SK-N-SH (cell line): Measurements from ENCODE around the gene GRM2. TPM values are rescaled to one million over a fixed set of nuclear protein-coding genes. Genes with fewer than 3 reads are reported as not detected.

Experiments used
- CTCF ChIA-PET: fragments of 300-600, 350-600 bp; formaldehyde crosslinking; extraction: SDS; loops from one replicate; lab custom pipeline; 2021; lab: Yijun Ruan, JAX
- POLR2A ChIA-PET: fragments of 350-600 bp; sonication (Branson Sonifier 250); formaldehyde crosslinking; extraction: SDS; loops from one replicate; lab custom pipeline; 2020; ENCODE audit warnings: antibody characterized with exemption, inconsistent platforms; lab: Yijun Ruan, JAX
- DNase-seq: peaks from one replicate; pipeline ENCODE4 v3.0.0; 2012
- H2AFZ ChIP-seq: fragments of 200-600 bp; sonication (generic); 2 replicates; pipeline ENCODE4 v1.8.1; 2016; ENCODE audit warnings: antibody characterized with exemption, mild to moderate bottlenecking, low read depth
- H3F3A ChIP-seq: fragments of 200-600 bp; sonication (generic); replicated peaks from 2 replicates; pipeline ENCODE3; 2016; ENCODE audit warnings: antibody characterized with exemption, mild to moderate bottlenecking; ENCODE audit not compliant: insufficient read depth
- H3K27ac ChIP-seq, 2 experiments: fragments of 200-500 bp in 1 of 2; fragments of 200-600 bp in 1 of 2; sonication (Bioruptor generic) in 1 of 2; sonication (generic), shearing (Covaris generic) in 1 of 2; 2 replicates each; pipeline versions ENCODE4 v1.5.1 to v1.6.1; 2014 to 2016; ENCODE audit warnings: low read depth in 2 of 2, inconsistent platforms in 1 of 2, low read length in 1 of 2, mild to moderate bottlenecking in 1 of 2, mixed read lengths in 1 of 2
- H3K27me3 ChIP-seq: fragments of 200-600 bp; sonication (generic), shearing (Covaris generic); 2 replicates; pipeline ENCODE4 v1.6.1; 2016; ENCODE audit warnings: mixed run types; ENCODE audit not compliant: insufficient read depth
- H3K36me3 ChIP-seq, 2 experiments: fragments of 200-500 bp in 1 of 2; fragments of 200-600 bp in 1 of 2; sonication (Bioruptor generic) in 1 of 2; sonication (generic) in 1 of 2; replicated peaks in 1 of 2; 2 replicates each; pipeline versions ENCODE3 to v1.5.1; 2014 to 2016; ENCODE audit warnings: low read length in 1 of 2, mild to moderate bottlenecking in 1 of 2; ENCODE audit not compliant: insufficient read depth in 2 of 2, control insufficient read depth in 1 of 2
- H3K4me1 ChIP-seq, 2 experiments: fragments of 200-500 bp in 1 of 2; fragments of 200-600 bp in 1 of 2; sonication (Bioruptor generic) in 1 of 2; sonication (generic), shearing (Covaris generic) in 1 of 2; 2 replicates each; pipeline versions ENCODE4 v1.5.1 to v1.6.1; 2014 to 2016; ENCODE audit warnings: low read depth in 1 of 2, low read length in 1 of 2, mixed run types in 1 of 2; ENCODE audit not compliant: insufficient read depth in 2 of 2, control insufficient read depth in 1 of 2
- H3K4me2 ChIP-seq: fragments of 200-600 bp; sonication (generic), shearing (Covaris generic); 2 replicates; pipeline ENCODE4 v1.6.1; 2017; ENCODE audit warnings: mixed run types
- H3K4me3 ChIP-seq, 2 experiments: fragments of 200-500 bp in 1 of 2; fragments of 200-600 bp in 1 of 2; sonication (Bioruptor generic) in 1 of 2; sonication (generic), shearing (Covaris generic) in 1 of 2; 2 replicates each; pipeline versions ENCODE4 v1.5.1 to v1.8.1; 2014 to 2016; ENCODE audit warnings: low read depth in 2 of 2, inconsistent platforms in 1 of 2, low read length in 1 of 2, mild to moderate bottlenecking in 1 of 2, mixed read lengths in 1 of 2, moderate library complexity in 1 of 2
- H3K79me2 ChIP-seq: fragments of 200-600 bp; sonication (generic); 2 replicates; pipeline ENCODE4 v1.8.1; 2017; ENCODE audit warnings: mild to moderate bottlenecking; ENCODE audit not compliant: insufficient read depth
- H3K9ac ChIP-seq: fragments of 200-600 bp; sonication (generic); 2 replicates; pipeline ENCODE4 v1.6.1; 2017; ENCODE audit warnings: mixed run types
- H3K9me2 ChIP-seq: fragments of 200-600 bp; sonication (generic); 2 replicates; pipeline ENCODE4 v1.6.1; 2017; ENCODE audit warnings: mixed run types
- H3K9me3 ChIP-seq: fragments of 200-600 bp; sonication (generic); 2 replicates; pipeline ENCODE4 v1.6.1; 2017; ENCODE audit warnings: mixed run types, mild to moderate bottlenecking, moderate library complexity
- H4K20me1 ChIP-seq: fragments of 200-600 bp; sonication (generic); 2 replicates; pipeline ENCODE4 v1.6.1; 2017; ENCODE audit warnings: mild to moderate bottlenecking, mixed run types; ENCODE audit not compliant: insufficient read depth
- ELF1 ChIP-seq: IDR thresholded peaks from 2 replicates; pipeline ENCODE4 v1.4.0; 2012
- EZH2phosphoT487 ChIP-seq: fragments of 200-600 bp; sonication (generic); IDR thresholded peaks from 2 replicates; pipeline ENCODE4 v1.6.1; 2017; ENCODE audit warnings: low read depth, mixed run types, mild to moderate bottlenecking, antibody characterized with exemption, moderate library complexity, borderline replicate concordance
- FOSL2 ChIP-seq: IDR thresholded peaks from 2 replicates; pipeline ENCODE4 v1.4.0; 2012; ENCODE audit warnings: low read depth, mild to moderate bottlenecking, moderate library complexity, borderline replicate concordance
- GABPA ChIP-seq: IDR thresholded peaks from 2 replicates; pipeline ENCODE4 v1.4.0; 2012; ENCODE audit warnings: low read depth, mild to moderate bottlenecking
- GATA2 ChIP-seq: sonication (generic); formaldehyde crosslinking; IDR thresholded peaks from 2 replicates; pipeline ENCODE4 v1.5.0; 2020; ENCODE audit warnings: mild to moderate bottlenecking, missing genetic modification reagents
- MXI1 ChIP-seq: IDR thresholded peaks from 2 replicates; pipeline ENCODE4 v1.6.1; 2012; ENCODE audit warnings: mild to moderate bottlenecking, low read depth, low read length, improper control_type of control experiment
- POLR2AphosphoS5 ChIP-seq: IDR thresholded peaks from 2 replicates; pipeline ENCODE4 v1.6.1; 2012; ENCODE audit warnings: low read depth, low read length
- RCOR1 ChIP-seq: fragments of 150-350 bp; IDR thresholded peaks from 2 replicates; pipeline ENCODE4 v1.6.1; 2017; ENCODE audit warnings: antibody characterized with exemption, low read length
- SMC3 ChIP-seq: IDR thresholded peaks from 2 replicates; pipeline ENCODE4 v1.6.1; 2012; ENCODE audit warnings: low read depth, low read length, improper control_type of control experiment
- YY1 ChIP-seq: IDR thresholded peaks from 2 replicates; pipeline ENCODE4 v1.4.0; 2012; ENCODE audit warnings: low read depth, mild to moderate bottlenecking
- WGBS: methylation state at CpG from one replicate; pipeline ENCODE4 v1.1.6; 2017; ENCODE audit warnings: low lambda C conversion rate; 5-methylcytosine and 5-hydroxymethylcytosine counted together
- polyA plus RNA-seq, 3 experiments: library from polyadenylated mRNA; depleted of rRNA; stranded (reverse); fragments of >200 nt; gene quantifications; 2 replicates each; pipeline ENCODE4 v1.2.3, GENCODE V29; 2012
- TF ChIP-seq, protein P1 (sequence below): fragments of 200-600 bp; sonication (generic); IDR thresholded peaks from 2 replicates; pipeline ENCODE4 v1.6.1; 2017; ENCODE audit warnings: antibody characterized with exemption, mild to moderate bottlenecking, moderate library complexity
- TF ChIP-seq, protein P2 (sequence below): IDR thresholded peaks from 2 replicates; pipeline ENCODE4 v1.4.0; 2012; ENCODE audit warnings: low read depth, borderline replicate concordance
- TF ChIP-seq, protein P3 (sequence below): IDR thresholded peaks from 2 replicates; pipeline ENCODE4 v1.6.1; 2012; ENCODE audit warnings: mild to moderate bottlenecking, low read depth, low read length, moderate library complexity
- TF ChIP-seq, protein P4 (sequence below): IDR thresholded peaks from 2 replicates; pipeline ENCODE4; 2012
- TF ChIP-seq, protein P5 (sequence below): IDR thresholded peaks from 2 replicates; pipeline ENCODE4 v1.4.0; 2012; ENCODE audit warnings: low read depth, borderline replicate concordance

GRM2 gene
- polyA plus RNA-seq, 1 of the 3 experiments (the other 2 are of a cell fraction): 0.15 TPM

DNA sequence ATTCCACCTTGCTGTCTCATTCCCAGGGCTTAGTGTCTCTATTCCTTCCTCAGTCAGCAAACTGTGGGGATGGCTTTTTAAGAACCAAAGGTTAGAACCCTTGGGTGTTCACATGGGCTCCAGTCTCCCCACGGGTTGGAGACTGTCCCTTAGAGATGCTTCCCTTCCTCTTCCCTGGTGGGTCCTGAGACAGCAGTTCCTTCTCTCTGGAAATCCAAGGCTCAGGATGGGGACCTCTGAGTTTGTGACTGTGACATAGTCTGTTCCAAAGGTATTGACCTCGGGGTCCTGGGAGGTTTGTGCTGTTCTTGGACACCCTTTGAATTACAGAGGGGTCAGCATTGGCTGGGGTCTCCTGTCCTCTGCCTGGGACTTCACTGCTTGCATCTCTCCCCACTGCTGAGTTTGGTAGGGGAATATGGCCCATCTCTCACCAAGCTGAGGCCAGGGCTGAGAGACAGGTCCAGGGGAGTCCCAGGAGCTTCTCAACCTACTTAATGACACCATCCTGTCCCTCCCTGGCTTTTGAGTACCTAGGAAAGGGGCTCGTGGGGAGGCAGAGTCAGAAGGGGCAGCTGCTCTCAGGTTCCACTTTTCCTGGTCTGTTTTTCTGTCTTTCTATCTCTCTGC, 1.5 kb downstream of the GRM2 start:
- no peaks in the 10 kb centered on the region for H3K9me3 ChIP-seq
- TF ChIP-seq MXI1 (no peak), EZH2phosphoT487 (no peak), GATA2 (no peak), ELF1 (no peak), FOSL2 (no peak), SMC3 (no peak), RCOR1 (no peak), YY1 (no peak), GABPA (no peak), POLR2AphosphoS5 (no peak)
- TF ChIP-seq, protein P1, sequence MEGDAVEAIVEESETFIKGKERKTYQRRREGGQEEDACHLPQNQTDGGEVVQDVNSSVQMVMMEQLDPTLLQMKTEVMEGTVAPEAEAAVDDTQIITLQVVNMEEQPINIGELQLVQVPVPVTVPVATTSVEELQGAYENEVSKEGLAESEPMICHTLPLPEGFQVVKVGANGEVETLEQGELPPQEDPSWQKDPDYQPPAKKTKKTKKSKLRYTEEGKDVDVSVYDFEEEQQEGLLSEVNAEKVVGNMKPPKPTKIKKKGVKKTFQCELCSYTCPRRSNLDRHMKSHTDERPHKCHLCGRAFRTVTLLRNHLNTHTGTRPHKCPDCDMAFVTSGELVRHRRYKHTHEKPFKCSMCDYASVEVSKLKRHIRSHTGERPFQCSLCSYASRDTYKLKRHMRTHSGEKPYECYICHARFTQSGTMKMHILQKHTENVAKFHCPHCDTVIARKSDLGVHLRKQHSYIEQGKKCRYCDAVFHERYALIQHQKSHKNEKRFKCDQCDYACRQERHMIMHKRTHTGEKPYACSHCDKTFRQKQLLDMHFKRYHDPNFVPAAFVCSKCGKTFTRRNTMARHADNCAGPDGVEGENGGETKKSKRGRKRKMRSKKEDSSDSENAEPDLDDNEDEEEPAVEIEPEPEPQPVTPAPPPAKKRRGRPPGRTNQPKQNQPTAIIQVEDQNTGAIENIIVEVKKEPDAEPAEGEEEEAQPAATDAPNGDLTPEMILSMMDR: no peak
- TF ChIP-seq, protein P2, sequence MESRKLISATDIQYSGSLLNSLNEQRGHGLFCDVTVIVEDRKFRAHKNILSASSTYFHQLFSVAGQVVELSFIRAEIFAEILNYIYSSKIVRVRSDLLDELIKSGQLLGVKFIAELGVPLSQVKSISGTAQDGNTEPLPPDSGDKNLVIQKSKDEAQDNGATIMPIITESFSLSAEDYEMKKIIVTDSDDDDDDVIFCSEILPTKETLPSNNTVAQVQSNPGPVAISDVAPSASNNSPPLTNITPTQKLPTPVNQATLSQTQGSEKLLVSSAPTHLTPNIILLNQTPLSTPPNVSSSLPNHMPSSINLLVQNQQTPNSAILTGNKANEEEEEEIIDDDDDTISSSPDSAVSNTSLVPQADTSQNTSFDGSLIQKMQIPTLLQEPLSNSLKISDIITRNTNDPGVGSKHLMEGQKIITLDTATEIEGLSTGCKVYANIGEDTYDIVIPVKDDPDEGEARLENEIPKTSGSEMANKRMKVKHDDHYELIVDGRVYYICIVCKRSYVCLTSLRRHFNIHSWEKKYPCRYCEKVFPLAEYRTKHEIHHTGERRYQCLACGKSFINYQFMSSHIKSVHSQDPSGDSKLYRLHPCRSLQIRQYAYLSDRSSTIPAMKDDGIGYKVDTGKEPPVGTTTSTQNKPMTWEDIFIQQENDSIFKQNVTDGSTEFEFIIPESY: no peak
- TF ChIP-seq, protein P3, sequence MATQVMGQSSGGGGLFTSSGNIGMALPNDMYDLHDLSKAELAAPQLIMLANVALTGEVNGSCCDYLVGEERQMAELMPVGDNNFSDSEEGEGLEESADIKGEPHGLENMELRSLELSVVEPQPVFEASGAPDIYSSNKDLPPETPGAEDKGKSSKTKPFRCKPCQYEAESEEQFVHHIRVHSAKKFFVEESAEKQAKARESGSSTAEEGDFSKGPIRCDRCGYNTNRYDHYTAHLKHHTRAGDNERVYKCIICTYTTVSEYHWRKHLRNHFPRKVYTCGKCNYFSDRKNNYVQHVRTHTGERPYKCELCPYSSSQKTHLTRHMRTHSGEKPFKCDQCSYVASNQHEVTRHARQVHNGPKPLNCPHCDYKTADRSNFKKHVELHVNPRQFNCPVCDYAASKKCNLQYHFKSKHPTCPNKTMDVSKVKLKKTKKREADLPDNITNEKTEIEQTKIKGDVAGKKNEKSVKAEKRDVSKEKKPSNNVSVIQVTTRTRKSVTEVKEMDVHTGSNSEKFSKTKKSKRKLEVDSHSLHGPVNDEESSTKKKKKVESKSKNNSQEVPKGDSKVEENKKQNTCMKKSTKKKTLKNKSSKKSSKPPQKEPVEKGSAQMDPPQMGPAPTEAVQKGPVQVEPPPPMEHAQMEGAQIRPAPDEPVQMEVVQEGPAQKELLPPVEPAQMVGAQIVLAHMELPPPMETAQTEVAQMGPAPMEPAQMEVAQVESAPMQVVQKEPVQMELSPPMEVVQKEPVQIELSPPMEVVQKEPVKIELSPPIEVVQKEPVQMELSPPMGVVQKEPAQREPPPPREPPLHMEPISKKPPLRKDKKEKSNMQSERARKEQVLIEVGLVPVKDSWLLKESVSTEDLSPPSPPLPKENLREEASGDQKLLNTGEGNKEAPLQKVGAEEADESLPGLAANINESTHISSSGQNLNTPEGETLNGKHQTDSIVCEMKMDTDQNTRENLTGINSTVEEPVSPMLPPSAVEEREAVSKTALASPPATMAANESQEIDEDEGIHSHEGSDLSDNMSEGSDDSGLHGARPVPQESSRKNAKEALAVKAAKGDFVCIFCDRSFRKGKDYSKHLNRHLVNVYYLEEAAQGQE: no peak
- TF ChIP-seq, protein P4, sequence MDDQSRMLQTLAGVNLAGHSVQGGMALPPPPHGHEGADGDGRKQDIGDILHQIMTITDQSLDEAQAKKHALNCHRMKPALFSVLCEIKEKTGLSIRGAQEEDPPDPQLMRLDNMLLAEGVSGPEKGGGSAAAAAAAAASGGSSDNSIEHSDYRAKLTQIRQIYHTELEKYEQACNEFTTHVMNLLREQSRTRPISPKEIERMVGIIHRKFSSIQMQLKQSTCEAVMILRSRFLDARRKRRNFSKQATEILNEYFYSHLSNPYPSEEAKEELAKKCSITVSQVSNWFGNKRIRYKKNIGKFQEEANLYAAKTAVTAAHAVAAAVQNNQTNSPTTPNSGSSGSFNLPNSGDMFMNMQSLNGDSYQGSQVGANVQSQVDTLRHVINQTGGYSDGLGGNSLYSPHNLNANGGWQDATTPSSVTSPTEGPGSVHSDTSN: no peak
- TF ChIP-seq, protein P5, sequence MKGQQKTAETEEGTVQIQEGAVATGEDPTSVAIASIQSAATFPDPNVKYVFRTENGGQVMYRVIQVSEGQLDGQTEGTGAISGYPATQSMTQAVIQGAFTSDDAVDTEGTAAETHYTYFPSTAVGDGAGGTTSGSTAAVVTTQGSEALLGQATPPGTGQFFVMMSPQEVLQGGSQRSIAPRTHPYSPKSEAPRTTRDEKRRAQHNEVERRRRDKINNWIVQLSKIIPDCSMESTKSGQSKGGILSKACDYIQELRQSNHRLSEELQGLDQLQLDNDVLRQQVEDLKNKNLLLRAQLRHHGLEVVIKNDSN: no peak
- TF ChIP-seq, all 33 proteins: peak for 0
- CTCF ChIA-PET: interaction anchor here (1.2 to 9.6 kb wide), 4 partner anchors 11 to 207 kb away, joined by 3 to 89 read pairs (median 10); no protein-coding TSS in a partner anchor
- no peak for DNase-seq
- H3K36me3 ChIP-seq: peaks cover 0 to 8% of the 10 kb centered on the region in 2 experiments
- no peak overlapping the region for H3K4me2 ChIP-seq
- no peaks in the 10 kb centered on the region for H3K27me3 ChIP-seq
- H3F3A ChIP-seq: no peaks in the 10 kb centered on the region
- H3K4me3 ChIP-seq: no peak overlapping the region
- no peaks in the 10 kb centered on the region for H3K79me2 ChIP-seq
- peaks cover 0 to 19% of the 10 kb centered on the region in 2 experiments; a peak in 1 of 4 replicates for H3K4me1 ChIP-seq
- POLR2A ChIA-PET: no interaction called here
- H3K9me2 ChIP-seq: no peaks in the 10 kb centered on the region
- WGBS: 56% methylated on average over 2 of the region's 3 CpGs
- no peak overlapping the region for H2AFZ ChIP-seq
- H3K27ac ChIP-seq: no peak overlapping the region
- H3K9ac ChIP-seq: no peak overlapping the region
- peaks cover 37% of the 10 kb centered on the region for H4K20me1 ChIP-seq
